Smooth muscle cell of the brain vasculature (primary cell): ENCODE measurements around the gene FHIP1B.

Experiments
- DNase-seq: peaks from one replicate; pipeline ENCODE4 v3.0.0-alpha.2; 2012; ENCODE audit warnings: low read depth, low spot score

Gene FHIP1B

DNA sequence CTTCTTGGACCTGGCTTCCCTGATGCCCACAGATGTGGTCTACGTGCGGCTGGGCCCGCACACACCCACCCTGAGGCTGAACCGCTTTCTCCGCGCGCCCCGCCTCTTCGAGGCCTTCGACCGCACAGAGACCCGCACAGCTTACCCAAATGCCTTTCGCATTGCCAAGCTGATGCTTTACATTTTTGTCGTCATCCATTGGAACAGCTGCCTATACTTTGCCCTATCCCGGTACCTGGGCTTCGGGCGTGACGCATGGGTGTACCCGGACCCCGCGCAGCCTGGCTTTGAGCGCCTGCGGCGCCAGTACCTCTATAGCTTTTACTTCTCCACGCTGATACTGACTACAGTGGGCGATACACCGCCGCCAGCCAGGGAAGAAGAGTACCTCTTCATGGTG is 5.7 kb upstream of the FHIP1B start:
- no peak for DNase-seq

DNA sequence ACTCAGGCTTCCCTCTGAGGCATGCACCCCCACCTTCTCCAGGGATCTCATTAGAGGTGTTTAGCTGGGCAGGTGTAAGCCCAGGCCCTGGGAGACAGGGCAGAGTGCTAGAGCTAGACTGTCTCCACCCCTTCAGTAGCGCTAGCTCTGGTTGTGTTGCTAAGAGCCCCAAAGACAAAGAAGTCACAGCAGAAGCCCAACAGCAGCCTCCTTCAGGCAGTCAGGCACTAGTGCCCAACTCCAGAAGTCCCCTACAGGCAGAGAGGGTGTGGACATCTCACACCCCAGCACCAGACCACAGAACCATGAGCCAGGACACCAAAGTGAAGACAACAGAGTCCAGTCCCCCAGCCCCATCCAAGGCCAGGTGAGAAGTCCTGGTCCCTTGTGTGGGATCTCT is 4.5 kb upstream of the FHIP1B start, which contains the start of gene CNGA4:
TSS of gene CNGA4 (plus strand) at position 188 of the 400 bp plus-strand sequence. CDS start at position 306, 118 bp downstream.
- no peak for DNase-seq

DNA sequence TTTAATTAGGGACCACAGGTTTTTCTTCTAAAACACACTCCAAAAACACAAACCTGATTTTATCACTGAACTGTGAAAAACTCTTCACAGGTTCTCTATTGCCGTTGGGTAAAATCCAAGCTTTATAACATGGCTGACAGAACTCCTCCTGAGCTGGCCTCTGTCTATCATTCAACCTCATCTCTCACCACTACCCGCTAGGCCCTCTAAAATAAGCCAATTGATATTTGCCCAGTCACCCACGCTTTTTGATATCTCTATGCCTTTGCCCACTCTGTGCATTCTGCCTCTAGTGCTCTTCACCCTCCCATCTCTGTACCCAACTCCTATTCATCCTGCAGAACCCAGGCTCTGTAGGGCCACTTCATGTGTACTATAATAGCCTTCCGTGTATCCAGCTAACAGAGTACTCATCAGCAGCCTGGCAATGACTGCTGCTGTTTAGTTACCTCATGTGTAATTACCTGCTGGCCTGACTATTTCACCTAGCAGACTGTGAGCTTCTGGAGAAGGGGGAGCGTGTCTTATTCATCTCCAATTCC is 3.4 kb upstream of the FHIP1B start:
- DNase-seq: no peak

DNA sequence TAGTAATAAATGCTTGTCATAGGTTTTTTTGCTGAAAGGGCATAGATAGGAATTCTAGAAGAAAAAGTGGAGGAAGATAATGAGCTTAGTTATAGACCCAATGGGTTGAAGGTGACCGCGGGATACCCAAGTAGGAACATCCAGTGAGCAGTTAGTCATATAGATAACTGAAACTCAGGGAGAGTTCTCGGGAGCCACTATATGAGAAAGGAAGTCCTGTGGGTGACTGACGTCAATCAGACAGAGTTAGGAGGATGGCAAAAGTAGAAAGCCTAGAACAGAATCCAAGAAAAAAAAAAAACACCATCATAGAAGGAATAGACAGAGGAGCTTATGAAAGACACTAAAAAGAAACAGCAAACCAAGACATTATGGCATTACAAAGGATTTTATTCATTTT is 2.8 kb upstream of the FHIP1B start:
- DNase-seq: no peak

DNA sequence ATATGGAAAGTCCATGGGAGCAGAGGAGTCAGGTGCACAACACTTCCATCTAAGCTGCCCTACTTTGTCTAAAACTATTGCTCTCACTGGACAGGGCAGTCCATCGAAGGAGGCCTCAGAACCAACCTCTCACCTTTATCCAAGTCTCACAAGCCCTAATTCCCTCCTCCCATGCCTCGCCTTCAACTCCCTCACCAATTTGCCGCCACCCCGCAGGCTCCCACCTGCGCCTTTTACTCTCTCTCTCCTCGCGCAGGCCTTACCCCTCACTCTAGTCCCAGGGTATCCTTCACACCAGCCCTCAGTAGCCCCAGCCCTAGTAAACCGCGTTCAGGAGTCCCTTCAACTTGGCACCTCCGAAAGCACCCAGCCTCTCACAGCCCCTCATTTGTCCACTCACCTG is 451 bp downstream of the FHIP1B start:
- DNase-seq: no peak

DNA sequence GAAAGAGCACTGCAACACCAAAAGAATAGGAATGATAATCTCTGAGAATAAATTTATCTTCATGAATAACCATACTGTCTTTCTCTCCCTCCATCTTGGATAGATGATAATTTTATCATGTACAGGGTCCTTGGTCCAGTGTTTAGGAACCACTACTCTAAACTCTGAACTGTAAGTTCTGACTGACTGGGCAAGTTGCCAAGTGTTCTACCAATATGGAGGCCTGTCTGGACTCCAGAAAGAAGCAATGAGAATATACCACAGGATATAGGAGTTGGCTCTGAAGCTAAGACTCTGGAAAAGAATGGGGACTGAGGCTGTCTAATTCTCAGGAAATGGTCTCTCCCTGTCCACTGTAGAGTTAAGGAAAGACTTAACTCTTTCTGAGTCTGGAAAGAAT is 1.5 kb downstream of the FHIP1B start:
- no peak for DNase-seq

DNA sequence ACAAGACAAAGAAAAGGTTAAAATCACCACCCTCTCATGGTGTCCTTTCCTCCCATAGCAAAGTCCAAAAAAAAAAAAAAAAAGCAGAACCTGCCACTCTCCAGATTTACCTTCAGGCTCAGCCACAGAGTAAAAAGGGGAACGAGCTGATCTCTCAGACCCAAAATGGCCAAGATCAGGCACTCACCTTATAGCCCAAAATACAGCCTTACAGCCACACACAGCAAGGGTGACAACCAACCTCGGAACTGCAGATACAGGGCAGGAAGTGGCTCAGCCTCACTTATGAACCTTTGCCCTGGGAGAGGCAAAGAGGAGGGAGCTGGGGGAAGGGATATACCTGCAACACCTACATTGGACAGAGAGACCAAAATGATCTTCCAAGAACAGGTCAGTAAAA is 4.5 kb downstream of the FHIP1B start:
- no peak for DNase-seq

DNA sequence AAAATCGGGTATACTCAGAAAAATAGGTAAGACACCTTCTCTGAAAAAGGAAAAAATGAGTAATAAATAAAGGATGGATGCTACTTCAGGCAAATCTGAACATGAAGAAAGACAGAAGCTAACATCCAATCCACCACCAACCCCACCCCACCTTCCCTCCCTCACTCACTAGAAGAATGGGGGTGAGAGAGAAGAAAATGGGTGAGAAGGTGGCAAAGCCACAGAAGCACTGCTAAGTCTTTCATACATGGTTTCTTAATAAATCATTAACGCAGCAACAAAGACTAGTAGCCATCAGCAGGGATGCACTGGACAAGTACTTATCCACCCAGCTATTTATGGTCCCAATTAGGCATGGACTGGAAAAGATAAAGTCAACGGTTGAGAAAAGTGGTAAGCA is 5.9 kb downstream of the FHIP1B start:
- no peak for DNase-seq

DNA sequence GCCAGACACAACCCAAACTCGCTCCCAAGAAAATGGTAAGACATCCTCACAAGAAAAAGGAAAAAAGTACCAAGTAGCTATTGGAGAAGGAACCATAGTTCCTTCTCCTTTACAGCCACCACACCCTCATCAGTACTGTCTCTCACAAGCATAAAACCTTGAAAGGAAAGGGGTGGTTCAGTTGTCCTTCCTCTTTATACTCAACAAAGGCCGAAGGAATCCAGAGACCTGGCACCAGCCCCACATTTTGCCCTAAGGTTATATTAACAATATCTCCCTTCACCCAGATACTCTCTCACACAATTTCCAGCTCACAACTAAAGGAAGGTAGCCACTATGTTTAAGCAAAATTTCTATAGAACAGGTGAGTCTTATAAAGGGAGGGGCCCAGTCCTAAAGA is 8.5 kb downstream of the FHIP1B start:
- DNase-seq: no peak

DNA sequence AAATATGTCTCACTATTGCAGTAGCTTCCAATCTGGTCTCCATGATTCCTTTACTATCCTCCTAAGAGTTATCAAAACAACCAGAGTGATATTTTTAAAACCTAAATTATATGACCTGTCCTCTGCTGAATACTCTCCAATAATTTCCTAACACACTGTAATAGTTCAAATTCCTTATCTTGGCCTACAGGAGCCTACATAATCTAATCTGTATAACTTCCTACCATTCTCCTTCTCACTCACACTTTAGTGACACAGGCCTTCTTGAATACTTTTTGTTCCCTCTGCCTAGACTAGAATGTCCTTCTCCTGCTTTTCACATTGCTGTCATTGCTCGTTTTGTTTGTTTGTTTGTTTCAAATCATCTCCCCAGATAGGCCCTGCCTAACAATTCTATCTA is 9.4 kb downstream of the FHIP1B start:
- no peak for DNase-seq

DNA sequence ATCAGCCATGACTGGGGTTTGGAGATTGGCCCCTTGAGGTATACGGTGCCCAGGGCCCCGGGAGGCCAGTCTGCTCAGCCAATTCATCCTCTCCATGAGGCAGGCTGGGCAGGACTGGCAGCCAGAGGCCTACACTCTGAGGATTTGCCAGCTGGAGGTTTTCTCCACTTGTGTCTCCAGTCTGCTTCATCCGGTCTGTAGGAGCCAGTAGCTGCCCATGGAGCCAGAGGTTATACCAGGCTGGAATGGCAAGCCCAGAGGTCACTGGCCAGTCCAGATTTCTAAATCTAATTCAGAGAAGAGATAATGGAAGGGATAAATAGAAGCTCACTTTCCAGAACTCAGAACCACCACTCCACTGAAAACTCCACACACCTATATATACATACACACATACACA is 10.0 kb downstream of the FHIP1B start:
- no peak for DNase-seq

DNA sequence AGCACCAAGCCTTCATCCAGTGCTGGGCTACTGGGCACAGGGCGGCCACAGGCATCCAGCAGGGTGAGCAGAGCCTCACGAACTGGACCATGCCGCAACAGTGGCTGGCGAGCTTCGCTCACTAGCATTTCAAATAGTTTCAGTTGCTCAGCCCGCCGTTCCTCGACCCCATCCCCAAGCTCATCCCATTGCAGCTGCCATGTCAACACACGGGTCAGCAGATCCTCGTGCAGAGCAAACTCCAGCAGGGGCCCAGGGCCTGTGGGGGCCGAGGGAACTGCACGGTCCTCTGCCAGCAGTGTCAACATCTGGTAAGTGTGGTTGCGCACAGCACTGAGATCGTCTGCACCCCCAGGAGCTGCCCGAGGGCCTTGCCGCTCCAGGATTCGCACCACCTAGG is 10.6 kb downstream of the FHIP1B start:
- no peak for DNase-seq

DNA sequence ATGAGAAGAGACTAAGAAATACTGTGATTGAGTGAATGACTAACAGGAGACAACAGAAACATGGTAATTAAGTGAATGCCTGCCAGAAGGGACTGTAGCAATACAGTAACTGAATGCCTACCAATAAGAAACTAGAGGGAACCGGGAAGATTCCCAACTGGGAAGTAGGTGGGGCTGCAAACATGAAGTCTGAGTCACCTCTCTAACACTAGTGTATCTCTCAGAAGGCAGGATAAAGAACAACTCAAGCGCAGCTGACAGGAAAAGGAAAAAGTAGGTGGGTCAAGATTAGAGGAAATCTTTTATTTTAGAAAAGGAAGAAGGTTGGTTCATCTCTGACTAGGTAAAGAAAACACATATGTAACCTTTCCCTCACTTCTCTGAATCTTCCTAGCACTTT is 15.1 kb downstream of the FHIP1B start:
- peak; percentile 32 for DNase-seq

DNA sequence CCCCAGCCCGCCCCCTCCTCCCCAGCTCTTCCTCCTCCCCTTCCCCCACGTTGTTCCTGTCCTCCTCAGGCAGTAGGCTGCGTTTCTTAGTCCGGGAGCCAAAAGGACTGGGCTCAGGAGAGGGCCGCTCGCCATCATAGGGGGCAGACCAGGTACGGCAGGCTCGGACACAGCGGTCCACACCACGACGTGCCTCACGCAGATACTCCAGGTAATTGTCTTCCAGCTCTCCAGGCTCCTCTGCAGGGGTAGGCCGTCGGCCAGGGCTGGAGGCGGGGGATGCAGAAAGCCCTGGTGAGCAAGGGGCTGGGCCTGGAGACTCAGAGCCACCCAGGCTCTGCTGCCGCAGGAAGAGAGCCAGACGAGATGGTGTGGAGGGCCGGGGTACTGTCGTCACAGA is 16.7 kb downstream of the FHIP1B start:
- DNase-seq: no peak

DNA sequence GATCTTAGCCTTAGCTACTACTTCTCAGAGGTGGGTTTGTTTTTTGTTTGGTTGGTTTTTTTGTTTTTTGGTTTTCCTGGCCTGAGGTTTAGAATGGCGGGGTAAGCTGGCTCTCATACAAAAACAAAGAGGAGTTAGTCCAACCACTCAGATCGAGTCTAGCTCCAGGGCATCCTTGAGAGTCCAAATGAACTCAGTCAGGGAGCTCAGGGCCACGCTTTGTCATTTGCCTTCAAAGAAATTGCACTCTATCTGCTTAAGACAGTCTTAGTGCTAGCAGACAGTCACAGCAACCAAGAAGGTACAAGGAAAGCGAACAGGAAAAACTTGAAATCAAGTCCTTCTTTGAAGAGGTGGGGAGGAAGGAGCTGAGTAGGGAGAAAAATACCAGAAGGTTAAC is 17.9 kb downstream of the FHIP1B start:
- no peak for DNase-seq

DNA sequence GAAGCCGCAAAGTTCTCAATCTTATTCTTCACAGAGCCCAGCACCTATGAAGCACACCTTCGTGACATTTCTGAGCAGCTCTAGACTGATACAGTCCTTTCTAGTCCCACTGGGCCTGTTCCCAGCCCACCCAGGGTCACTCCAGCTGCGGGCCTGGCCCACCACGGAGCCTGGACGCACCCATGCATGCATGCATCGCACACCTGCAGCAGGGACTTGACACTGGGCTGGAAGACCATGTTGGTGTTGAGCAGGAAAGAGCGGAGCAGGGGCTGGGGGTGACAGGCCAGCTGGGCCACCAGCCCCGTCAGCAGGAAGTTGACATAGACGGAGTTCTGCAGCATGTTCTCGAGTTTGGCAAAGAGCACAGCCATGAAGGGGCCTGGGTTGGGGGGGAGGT is 19.9 kb downstream of the FHIP1B start:
- DNase-seq: no peak

DNA sequence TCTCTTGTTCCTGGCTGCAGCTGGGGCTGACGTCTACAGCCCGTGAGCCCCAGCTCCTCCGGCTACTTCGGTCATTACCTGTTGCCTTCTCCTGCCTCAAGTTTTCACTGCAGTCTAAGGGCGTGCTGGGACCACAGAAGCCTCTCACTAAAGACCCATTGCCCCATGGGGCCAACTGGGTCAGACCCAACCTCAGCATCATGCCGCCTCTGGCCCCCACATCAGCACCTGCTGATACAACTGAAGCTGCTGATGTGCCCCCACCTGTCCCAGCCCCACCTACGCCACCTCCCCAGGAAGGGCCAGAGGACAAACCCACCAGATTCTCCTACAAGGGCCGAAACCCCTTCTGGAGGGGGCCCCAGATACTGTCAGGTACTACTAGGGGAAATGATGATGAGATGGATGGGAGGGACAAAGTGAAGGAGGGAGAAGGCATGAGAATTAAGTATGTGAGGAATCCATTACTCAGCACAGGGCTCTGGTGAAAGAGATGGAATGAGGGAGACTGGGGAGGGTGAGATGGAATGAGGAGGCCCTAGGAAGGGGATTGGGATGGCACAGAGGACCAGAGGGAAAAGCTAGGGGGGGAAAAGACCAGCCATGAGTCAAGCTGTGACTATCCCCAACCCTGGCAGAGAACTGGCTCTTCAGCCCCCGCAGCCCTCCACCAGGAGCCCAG is 24.0 kb downstream of the FHIP1B start:
- no peak for DNase-seq

DNA sequence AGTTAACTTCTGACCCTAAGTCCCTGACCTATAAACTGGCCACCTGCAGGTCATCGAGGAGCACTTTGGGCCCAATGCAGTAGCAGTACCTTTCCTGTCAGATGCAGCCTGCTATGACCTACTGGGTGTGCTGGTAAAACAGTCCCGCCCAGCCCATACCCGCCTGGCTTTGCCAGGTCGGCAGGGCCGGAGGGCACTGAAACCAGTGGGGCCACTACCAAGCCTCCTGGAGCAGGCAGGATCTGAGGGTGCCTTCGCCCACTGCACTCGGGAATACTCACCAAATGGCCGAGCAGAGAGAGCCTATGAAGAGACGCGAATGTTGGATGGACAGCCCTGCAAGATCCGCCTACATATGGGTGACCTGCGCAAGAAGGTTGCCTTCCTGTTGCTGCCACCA is 24.6 kb downstream of the FHIP1B start:
- no peak for DNase-seq

DNA sequence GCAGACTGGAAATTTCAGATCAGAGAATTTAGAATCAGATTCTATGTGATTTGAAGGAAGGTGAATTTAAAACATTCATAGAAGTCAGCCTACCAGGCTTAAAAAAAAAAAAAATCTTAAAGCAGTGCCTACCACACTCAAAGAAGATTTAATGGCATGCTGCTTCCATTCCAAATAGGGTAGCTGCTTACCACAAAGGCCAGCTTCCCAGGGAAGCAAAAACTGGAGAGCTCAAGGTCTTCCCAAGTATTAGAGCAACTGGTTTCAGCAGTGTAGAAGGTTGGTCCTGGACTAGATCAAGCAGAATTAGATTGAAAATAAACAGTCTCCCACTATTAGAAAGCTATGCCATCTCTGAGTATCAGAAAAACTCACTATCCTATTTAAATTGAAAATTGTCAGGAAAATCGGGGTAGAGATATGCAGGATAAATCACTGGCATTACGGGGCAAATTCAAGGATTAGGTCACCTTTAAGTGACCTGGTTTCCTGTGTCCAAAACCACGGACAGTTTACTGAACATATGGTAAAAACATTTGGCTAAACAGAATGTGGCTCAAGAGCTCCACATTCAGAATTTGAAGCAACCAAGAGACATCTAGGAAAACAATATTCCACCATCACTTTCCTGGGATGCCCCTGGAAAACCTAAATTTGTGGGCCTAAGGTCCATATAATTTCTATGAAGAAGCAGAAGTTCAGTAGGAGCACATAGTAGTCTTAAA is 27.8 kb downstream of the FHIP1B start:
- no peak for DNase-seq

DNA sequence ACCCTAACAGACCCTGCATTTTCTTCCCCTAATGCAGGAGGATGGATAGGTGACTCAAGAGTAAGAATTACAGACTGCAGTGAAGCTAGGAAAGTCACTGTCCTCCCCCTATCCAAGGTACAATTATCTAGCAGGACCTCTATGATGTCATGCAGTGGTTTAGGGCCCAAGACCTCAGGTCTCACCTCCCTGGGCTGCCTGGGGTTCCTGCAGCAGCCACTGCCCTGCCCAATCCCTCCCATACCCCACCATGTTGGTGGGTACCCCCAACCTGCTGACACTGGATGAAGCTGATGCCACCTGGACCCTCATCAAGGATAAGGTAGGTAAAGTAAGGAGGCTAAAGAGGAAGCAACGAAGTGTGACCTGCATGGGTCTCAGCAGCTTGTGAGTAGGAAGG is 29.1 kb downstream of the FHIP1B start, which contains the start of gene C11orf42:
TSS of gene C11orf42 (plus strand) at position 192 of the 400 bp plus-strand sequence. CDS start at position 251, 59 bp downstream.
- DNase-seq: no peak

DNA sequence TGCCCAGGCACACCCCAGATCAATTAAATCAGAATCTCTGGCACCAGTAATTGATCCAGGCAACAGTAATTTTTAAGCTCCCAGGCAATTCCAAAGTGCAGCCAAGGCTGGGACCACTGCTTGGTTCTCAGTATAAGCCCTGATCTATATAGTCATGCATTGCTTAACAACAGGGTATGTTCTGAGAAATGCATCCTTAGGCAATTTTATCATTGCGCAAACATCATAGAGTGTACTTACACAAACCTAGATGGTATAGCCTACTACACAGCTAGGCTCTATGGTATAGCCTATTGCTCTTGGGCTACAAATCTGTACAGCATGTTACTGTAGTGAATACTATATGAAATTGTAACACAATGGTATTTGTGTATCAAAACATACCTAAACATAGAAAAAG is 29.7 kb downstream of the FHIP1B start:
- no peak for DNase-seq

DNA sequence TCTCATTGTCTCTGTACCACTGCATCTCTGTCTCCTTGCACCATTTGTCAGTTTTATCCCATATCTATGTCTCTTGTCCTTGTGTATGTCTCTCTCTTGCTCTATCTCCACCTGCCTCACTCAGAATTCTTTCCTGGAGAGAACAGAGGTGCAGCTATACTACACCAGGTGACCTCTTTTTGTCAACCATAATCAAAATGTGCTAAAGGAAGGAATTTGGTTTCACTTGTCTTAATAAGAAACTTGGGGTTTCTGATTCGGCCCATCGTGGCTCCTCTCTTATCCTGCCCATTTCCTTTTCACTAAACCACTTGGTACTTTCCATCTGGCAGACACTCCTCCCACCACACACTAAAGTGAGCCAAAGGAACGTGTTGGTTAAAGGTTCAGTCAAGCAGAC is 31.1 kb downstream of the FHIP1B start:
- DNase-seq: no peak

DNA sequence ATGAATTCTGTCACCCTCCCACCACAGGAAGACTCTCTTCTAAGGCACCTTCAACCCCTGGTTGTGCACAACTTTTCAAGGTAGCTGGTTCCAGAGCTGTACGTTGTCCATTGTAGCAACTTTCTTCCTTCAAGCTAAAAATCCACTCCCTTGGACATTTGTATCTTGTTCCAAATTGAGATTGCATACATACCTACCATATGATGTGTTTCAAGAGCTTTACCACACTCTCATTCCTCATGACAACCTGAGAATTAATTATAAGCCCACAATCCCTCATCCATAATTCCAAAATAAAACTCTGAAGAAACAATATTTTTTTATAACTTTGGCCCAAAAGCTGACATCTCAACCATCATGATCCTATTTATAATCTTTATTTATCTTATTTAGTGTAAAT is 32.4 kb downstream of the FHIP1B start:
- DNase-seq: no peak
